Effector memory CD8-positive, alpha-beta T cell (primary cell): ENCODE measurements around the gene S100A10.
A peak's percentile ranks its signal among the peaks of the same experiment; 100 is the strongest.

Experiments used
- ATAC-seq: fragments of 150-1000 bp; cut with Tn5 transposase; replicated peaks from 2 replicates; pipeline ENCODE4 v1.10.0; 2021; ENCODE audit warnings: mild to moderate bottlenecking, moderate library complexity
- DNase-seq, 3 experiments: peaks; one replicate each; pipeline ENCODE4 v3.0.0; 2021
- H3K27ac Mint-ChIP-seq, 2 donors: one replicate each; pipeline ENCODE4 v1.8.0; 2022; ENCODE audit warnings: mild to moderate bottlenecking in 2 of 2, mixed read lengths in 2 of 2, moderate library complexity in 2 of 2
- H3K27me3 Mint-ChIP-seq, 2 donors: one replicate each; pipeline ENCODE4 v1.8.0; 2022; ENCODE audit warnings: mixed read lengths in 2 of 2
- H3K36me3 Mint-ChIP-seq: one replicate; pipeline ENCODE4 v1.8.0; 2022; ENCODE audit warnings: mild to moderate bottlenecking, moderate library complexity, mixed read lengths; ENCODE audit not compliant: insufficient read depth
- H3K4me1 Mint-ChIP-seq, 2 donors: one replicate each; pipeline ENCODE4 v1.8.0; 2022; ENCODE audit warnings: low read depth in 2 of 2, mixed read lengths in 2 of 2
- H3K4me3 Mint-ChIP-seq, 2 donors: one replicate each; pipeline ENCODE4 v1.8.0; 2022; ENCODE audit warnings: mild to moderate bottlenecking in 2 of 2, mixed read lengths in 2 of 2, moderate library complexity in 2 of 2
- H3K9me3 Mint-ChIP-seq, 2 donors: one replicate each; pipeline ENCODE4 v1.8.0; 2022; ENCODE audit warnings: mixed read lengths in 2 of 2

Gene S100A10

GRCh38 chr1:151958959-151959358 is 34.7 kb downstream of the S100A10 start:
- peaks cover 0 to 5% of the 10 kb centered on the region in 2 donors for H3K4me1 Mint-ChIP-seq
- no peaks in the 10 kb centered on the region for H3K36me3 Mint-ChIP-seq
- ATAC-seq (no peak), DNase-seq (no peak)
- no peaks in the 10 kb centered on the region for H3K27me3 Mint-ChIP-seq
- no peak overlapping the region for H3K27ac Mint-ChIP-seq
- H3K9me3 Mint-ChIP-seq, result no peaks in the 10 kb centered on the region
- no peak overlapping the region for H3K4me3 Mint-ChIP-seq

GRCh38 chr1:151956957-151957497 is 36.6 kb downstream of the S100A10 start:
- no peaks in the 10 kb centered on the region for H3K36me3 Mint-ChIP-seq
- H3K9me3 Mint-ChIP-seq, result no peaks in the 10 kb centered on the region
- no peak for DNase-seq
- H3K4me3 Mint-ChIP-seq, result no peak overlapping the region
- no peak for ATAC-seq
- H3K4me1 Mint-ChIP-seq, result peaks cover 0 to 5% of the 10 kb centered on the region in 2 donors
- no peaks in the 10 kb centered on the region for H3K27me3 Mint-ChIP-seq
- H3K27ac Mint-ChIP-seq, result no peak overlapping the region

- ATAC-seq (no peak), DNase-seq (no peak)
- Mint-ChIP-seq H3K36me3 (no peaks in the 10 kb centered on the region), H3K4me1 (peaks cover 3% of the 10 kb centered on the region in 2 donors), H3K4me3 (no peak overlapping the region), H3K9me3 (no peaks in the 10 kb centered on the region), H3K27me3 (no peaks in the 10 kb centered on the region), H3K27ac (no peak overlapping the region)
Measured at GRCh38 chr1:151953409-151954094, 40.1 kb downstream of the S100A10 start.

DNA sequence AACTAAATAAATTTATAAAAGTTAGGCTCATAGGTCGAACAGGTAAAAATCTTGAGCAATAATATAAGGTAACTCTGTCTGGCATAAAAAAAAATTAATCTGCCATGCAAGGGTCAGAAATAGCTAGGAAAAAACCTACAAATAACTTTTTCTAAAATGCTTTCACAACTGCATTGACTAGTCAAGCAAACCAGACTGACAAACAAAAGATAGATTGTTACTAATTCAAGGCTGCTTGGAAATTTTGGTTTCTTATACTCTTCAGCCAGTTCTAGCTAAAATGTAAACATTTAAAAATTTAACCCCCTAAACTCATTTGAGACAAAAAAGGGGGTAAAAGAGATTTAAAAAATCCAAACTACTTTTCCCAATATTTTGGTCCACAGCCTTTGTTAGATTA is 40.8 kb downstream of the S100A10 start:
- Mint-ChIP-seq H3K36me3 (no peaks in the 10 kb centered on the region), H3K27me3 (no peaks in the 10 kb centered on the region), H3K4me3 (no peak overlapping the region), H3K27ac (no peak overlapping the region), H3K4me1 (peaks cover 3% of the 10 kb centered on the region in 2 donors), H3K9me3 (no peaks in the 10 kb centered on the region)
- DNase-seq (no peak), ATAC-seq (no peak)

DNA sequence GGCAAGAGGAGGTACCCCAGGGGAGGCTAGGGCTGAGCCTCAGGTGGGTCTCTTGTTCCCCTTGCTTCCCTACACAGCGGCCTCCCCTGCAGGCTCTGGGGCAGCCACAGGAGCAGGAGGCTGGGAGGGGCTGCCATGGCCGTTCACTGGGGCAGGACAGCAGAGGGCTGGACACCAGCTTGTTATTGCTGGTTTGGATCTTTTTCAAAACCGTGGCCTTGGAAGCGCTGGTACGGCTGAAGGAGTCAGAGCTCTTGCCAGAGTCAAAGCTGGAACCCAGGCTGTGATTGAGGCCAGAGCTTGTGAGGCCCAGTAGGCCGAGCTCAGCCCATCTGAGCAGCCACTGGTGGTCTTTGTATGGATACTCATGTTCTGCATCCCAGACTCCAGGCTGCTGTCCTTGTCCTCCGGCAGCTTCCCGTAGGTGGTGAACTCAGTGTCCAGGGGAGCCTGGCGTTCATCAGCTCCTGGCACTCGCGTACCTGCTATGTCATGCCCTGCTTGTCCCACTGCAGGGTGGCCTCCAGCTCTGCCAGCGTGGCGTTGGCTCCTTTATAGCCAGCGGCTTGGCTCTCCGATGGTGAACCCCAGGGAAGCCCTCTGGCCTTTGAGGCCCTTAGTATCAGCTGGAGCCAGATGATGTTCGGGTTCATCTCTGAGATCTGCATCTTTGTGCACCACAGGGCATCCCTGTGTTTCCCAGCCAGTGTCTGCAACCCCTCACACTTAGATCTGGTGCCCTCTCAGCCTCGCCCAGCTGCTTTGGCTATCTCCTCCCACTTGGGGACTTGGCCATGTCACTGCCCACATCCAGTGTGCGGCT is 44.1 kb downstream of the S100A10 start:
- no peak overlapping the region for H3K4me3 Mint-ChIP-seq
- no peaks in the 10 kb centered on the region for H3K9me3 Mint-ChIP-seq
- H3K4me1 Mint-ChIP-seq, result peaks cover 26 to 27% of the 10 kb centered on the region in 2 donors
- peak overlapping the region in 1 of 2 donors; percentile 18 for H3K27ac Mint-ChIP-seq
- H3K27me3 Mint-ChIP-seq, result no peaks in the 10 kb centered on the region
- ATAC-seq (no peak), DNase-seq (no peak)
- H3K36me3 Mint-ChIP-seq, result peaks cover 18% of the 10 kb centered on the region

DNA sequence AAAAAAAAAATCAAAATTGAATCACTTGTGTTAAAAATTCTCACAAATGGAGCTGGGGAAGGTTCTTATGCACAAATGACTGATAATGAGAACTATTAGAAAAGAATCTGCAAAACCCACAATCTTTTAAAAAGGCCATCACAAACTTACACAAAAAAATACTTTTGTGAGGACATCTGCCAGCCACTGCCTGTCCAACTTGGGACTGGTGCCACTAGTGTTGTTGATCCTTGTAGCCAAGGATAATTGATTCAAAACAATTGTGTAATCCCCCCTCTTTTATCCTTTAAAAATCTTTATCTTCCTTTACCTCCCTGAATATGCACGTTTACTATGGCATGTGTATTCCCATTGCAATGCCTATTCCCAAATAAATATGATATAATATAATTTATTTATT is 45.2 kb downstream of the S100A10 start:
- Mint-ChIP-seq H3K27me3 (no peaks in the 10 kb centered on the region), H3K4me1 (peaks cover 29 to 35% of the 10 kb centered on the region in 2 donors), H3K36me3 (peaks cover 18% of the 10 kb centered on the region), H3K27ac (no peak overlapping the region), H3K4me3 (no peak overlapping the region), H3K9me3 (no peaks in the 10 kb centered on the region)
- no peak for ATAC-seq
- DNase-seq, result no peak

- Mint-ChIP-seq H3K27ac (peak overlapping the region; percentile 93 to 96), H3K4me3 (no peak overlapping the region), H3K36me3 (peaks cover 18% of the 10 kb centered on the region), H3K9me3 (no peaks in the 10 kb centered on the region), H3K27me3 (no peaks in the 10 kb centered on the region), H3K4me1 (peaks cover 29 to 41% of the 10 kb centered on the region in 2 donors)
- DNase-seq (no peak), ATAC-seq (no peak)
Measured at GRCh38 chr1:151947140-151947539, 46.5 kb downstream of the S100A10 start.

DNA sequence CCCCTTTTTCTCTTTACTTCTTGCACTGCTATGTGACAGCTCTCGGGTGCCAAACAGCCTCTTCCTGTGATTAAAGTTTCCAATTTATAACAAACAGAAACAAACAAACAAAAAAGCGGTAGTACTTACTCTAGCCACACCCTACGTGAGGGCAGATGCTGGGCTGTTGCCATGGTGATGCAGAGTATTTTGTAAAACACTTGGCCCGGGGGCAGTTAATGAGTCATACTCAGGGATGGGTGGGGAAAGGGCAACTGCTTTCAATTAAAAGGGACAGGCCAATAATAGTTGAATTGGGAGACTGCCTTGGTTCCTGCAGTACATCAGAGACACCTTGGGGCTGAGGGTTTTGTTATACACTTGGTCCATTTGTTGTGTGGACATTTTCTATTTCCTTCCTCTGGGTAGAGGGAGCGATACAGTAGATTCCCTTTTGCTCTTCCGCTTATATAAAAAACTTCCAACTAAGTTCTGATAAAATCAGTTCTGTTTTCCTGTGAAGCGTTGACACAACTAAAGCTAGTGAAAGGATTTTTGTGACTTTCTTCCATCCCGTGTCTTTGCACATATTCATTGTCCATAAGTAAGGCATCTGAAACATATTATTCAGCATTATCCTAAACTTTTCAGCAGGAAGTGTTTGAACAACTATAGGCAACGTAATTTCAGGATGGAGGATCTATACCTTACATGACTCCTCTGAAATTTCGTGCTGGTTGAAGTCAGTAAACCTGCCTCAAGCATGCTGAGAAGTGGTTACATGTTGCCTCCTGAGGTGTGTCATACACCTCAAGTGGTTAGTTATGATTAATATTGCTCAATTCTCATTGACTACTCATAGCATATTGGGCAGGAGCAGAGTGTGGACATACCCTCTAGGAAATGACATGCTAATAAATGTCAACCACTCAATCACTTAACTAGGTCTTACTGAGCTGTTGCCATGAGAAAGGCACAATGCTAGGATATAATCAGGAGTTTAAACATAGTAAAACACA is 47.6 kb downstream of the S100A10 start:
- Mint-ChIP-seq H3K9me3 (no peaks in the 10 kb centered on the region), H3K27me3 (no peaks in the 10 kb centered on the region), H3K4me1 (peaks cover 31 to 48% of the 10 kb centered on the region in 2 donors), H3K4me3 (peak overlapping the region; percentile 61 to 79), H3K27ac (peak overlapping the region; percentile 93 to 96), H3K36me3 (peaks cover 23% of the 10 kb centered on the region)
- ATAC-seq (peak; percentile 85), DNase-seq (peak; percentile 89 to 93 (median 89))

- ATAC-seq (no peak), DNase-seq (peak in 2 of 3 experiments; percentile 11 to 20)
- Mint-ChIP-seq H3K9me3 (no peaks in the 10 kb centered on the region), H3K27me3 (no peaks in the 10 kb centered on the region), H3K36me3 (peaks cover 24% of the 10 kb centered on the region), H3K4me1 (peaks cover 31 to 53% of the 10 kb centered on the region in 2 donors), H3K27ac (peak overlapping the region; percentile 93 to 96), H3K4me3 (peak overlapping the region; percentile 61 to 79)
Measured at GRCh38 chr1:151944857-151945575, 48.6 kb downstream of the S100A10 start.

- Mint-ChIP-seq H3K27me3 (no peaks in the 10 kb centered on the region), H3K9me3 (no peaks in the 10 kb centered on the region), H3K27ac (peak overlapping the region; percentile 93 to 96), H3K4me1 (peaks cover 31 to 52% of the 10 kb centered on the region in 2 donors), H3K4me3 (peak overlapping the region; percentile 61 to 79), H3K36me3 (peaks cover 24% of the 10 kb centered on the region)
- peak; percentile 14 to 33 (median 17) for DNase-seq
- ATAC-seq, result peak; percentile 12
Measured at GRCh38 chr1:151944126-151944856, 49.4 kb downstream of the S100A10 start.

DNA sequence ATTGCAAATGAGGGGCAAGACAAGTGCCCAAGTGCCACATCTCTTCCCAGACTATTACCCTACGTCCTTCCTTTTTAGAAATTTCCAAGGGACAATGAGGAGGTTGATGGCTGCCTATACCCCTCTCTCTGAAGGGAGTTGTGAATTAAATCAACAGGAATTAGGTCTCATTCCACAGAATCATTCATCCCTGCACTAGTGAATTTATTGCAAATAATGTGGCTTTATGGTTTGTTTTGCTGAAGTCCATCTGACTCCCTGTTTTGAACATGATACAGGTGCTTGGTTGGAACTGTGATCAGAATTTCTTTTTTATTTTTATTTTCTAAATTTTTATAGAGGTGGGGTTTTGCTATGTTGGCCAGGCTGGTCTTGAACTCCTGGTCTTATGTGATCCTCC is 50.1 kb downstream of the S100A10 start:
- H3K27me3 Mint-ChIP-seq, result no peaks in the 10 kb centered on the region
- H3K36me3 Mint-ChIP-seq, result peaks cover 24% of the 10 kb centered on the region
- DNase-seq (no peak), ATAC-seq (no peak)
- peak overlapping the region; percentile 93 to 96 for H3K27ac Mint-ChIP-seq
- H3K9me3 Mint-ChIP-seq, result no peaks in the 10 kb centered on the region
- peaks cover 28 to 50% of the 10 kb centered on the region in 2 donors for H3K4me1 Mint-ChIP-seq
- no peak overlapping the region for H3K4me3 Mint-ChIP-seq

GRCh38 chr1:151942882-151943281 is 50.8 kb downstream of the S100A10 start:
- Mint-ChIP-seq H3K4me1 (peaks cover 28 to 50% of the 10 kb centered on the region in 2 donors), H3K9me3 (no peaks in the 10 kb centered on the region), H3K27me3 (no peaks in the 10 kb centered on the region), H3K27ac (peak overlapping the region in 1 of 2 donors; percentile 93), H3K4me3 (no peak overlapping the region), H3K36me3 (peaks cover 24% of the 10 kb centered on the region)
- ATAC-seq (no peak), DNase-seq (no peak)
